ENCODE data around the gene SPTLC3.

- TF ChIP-seq CTCF (IDR thresholded peaks at IDR 0.05) (no peak), POLR2A (IDR thresholded peaks at IDR 0.05) (no peak)
Observed at GRCh38 chr20:13042458-13042794, 33.7 kb downstream of the SPTLC3 start.

Data from lower leg skin (tissue), 3 donors.